Measurements from ENCODE around the gene TRIM62.
"Not testable (repeated sequence)": the region's sequence is repeated elsewhere in the genome, so short reads cannot be mapped to it uniquely, and the experiment has no call there.

TRIM62 gene

DNA sequence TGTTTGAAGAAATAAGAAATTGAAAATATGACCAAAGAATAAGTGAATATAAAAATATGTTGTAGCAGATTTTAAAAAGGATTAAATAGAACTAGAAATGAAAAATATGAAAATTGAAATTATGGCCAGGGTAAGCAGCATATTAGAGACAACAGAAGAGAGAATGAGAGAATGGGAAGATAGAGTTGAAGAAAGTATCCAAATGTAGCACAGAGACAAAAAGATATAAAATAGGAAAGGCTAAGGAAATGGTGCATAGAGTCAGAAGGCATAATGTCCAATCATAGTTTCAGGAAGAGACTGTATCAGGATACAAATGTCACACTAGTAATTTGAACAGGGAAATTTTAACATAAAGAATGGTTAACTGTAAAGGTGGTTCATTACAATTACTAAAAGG lies 71.4 kb downstream of the TRIM62 start:
- H3K4me3 ChIP-seq (ENCODE audit: low read length): no peak overlapping the region
- no peaks in the 10 kb centered on the region for H3K27me3 ChIP-seq (ENCODE audit: control insufficient read depth, insufficient read depth, low read length)
- H3K36me3 ChIP-seq (ENCODE audit: insufficient read depth, low read length): no peaks in the 10 kb centered on the region

GRCh38 chr1:33100119-33100415 lies 81.8 kb downstream of the TRIM62 start:
- not testable (repeated sequence) for H3K4me3 ChIP-seq (ENCODE audit: low read length); H3K27me3 ChIP-seq (ENCODE audit: control insufficient read depth, insufficient read depth, low read length); H3K9me3 ChIP-seq (replicated peaks; ENCODE audit: low read length); H3K36me3 ChIP-seq (ENCODE audit: insufficient read depth, low read length)
- Histone ChIP-seq H3K4me2 (ENCODE audit: low read length) (peak overlapping the region; percentile 46), H3K9ac (ENCODE audit: low read depth, low read length) (peak overlapping the region; percentile 78), H3K4me1 (ENCODE audit: control insufficient read depth, insufficient read depth, low read length) (peaks cover 47% of the 10 kb centered on the region)

More for the DNA sequence above, 71.4 kb downstream of the TRIM62 start:
- Histone ChIP-seq H3K4me2 (ENCODE audit: low read length) (no peak overlapping the region), H3K4me1 (ENCODE audit: control insufficient read depth, insufficient read depth, low read length) (no peaks in the 10 kb centered on the region), H3K9me3 (replicated peaks; ENCODE audit: low read length) (peaks cover 5% of the 10 kb centered on the region), H3K9ac (ENCODE audit: low read depth, low read length) (no peak overlapping the region)

DNA sequence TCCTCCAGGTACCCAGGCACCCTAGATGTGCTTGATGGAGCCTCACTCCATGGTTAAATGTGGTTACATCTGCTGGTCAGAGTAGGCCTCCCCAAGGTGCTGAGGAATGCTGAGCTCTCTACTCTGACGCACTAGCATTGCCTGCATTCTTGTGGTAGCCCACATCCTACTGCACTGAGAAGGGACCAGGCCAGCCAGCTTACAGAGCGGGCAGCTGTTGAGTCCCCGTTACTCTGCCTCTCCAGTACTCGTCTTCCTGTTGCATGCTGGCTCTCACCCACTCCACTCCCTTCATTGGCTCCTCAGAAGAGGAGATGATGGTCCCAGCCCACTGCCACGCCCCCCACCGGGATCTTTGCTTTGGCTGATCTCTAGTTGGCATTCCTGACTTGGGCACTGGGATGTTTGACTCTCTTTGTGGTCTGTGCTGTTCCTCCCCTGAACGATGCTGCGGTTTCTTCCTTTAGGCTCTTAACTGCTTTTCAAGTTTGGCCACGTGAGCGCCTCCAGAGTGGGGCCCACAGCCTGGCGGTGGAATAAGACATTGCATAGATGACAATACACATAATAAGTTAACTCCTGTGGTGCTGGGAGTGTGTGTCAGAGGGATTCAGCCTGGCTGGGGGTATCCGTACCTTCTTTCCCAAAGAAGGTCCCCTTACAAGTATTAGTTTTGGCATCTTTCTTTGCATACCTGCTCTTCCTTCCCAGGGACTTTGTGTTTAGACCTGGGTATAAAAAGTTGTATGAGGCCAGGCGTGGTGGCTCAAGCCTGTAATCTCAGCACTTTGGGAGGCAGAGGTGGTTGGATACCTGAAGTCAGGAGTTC lies 82.3 kb downstream of the TRIM62 start:
- Histone ChIP-seq H3K9me3 (replicated peaks; ENCODE audit: low read length) (no peaks in the 10 kb centered on the region), H3K4me1 (ENCODE audit: control insufficient read depth, insufficient read depth, low read length) (peaks cover 51% of the 10 kb centered on the region), H3K36me3 (ENCODE audit: insufficient read depth, low read length) (no peaks in the 10 kb centered on the region), H3K4me2 (ENCODE audit: low read length) (peak overlapping the region; percentile 52), H3K27me3 (ENCODE audit: control insufficient read depth, insufficient read depth, low read length) (no peaks in the 10 kb centered on the region), H3K4me3 (ENCODE audit: low read length) (peak overlapping the region; percentile 25), H3K9ac (ENCODE audit: low read depth, low read length) (peak overlapping the region; percentile 78)

DNA sequence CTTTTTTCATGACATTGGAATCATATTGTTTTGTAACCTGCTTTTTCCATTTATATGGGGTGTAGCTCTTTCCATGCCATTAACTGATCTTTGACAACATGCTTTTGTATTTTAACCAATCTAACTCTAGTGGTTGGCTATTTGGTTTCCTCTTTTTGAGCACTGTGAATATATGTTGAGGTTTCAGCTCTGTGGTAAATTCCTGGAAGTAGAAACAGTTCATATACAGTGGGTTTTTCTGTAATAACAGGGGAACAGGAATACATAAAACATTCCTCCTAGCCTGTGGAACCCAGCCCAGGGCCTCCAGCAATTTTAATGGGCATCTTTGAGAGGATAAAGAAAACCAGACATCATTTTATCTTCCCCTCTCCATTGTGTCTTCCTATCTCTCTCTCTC lies 83.5 kb downstream of the TRIM62 start:
- no peaks in the 10 kb centered on the region for H3K36me3 ChIP-seq (ENCODE audit: insufficient read depth, low read length)
- H3K9ac ChIP-seq (ENCODE audit: low read depth, low read length): peak overlapping the region; percentile 75
- no peaks in the 10 kb centered on the region for H3K9me3 ChIP-seq (replicated peaks; ENCODE audit: low read length)
- peaks cover 51% of the 10 kb centered on the region for H3K4me1 ChIP-seq (ENCODE audit: control insufficient read depth, insufficient read depth, low read length)
- H3K4me3 ChIP-seq (ENCODE audit: low read length): no peak overlapping the region
- H3K27me3 ChIP-seq (ENCODE audit: control insufficient read depth, insufficient read depth, low read length): no peaks in the 10 kb centered on the region
- no peak overlapping the region for H3K4me2 ChIP-seq (ENCODE audit: low read length)

DNA sequence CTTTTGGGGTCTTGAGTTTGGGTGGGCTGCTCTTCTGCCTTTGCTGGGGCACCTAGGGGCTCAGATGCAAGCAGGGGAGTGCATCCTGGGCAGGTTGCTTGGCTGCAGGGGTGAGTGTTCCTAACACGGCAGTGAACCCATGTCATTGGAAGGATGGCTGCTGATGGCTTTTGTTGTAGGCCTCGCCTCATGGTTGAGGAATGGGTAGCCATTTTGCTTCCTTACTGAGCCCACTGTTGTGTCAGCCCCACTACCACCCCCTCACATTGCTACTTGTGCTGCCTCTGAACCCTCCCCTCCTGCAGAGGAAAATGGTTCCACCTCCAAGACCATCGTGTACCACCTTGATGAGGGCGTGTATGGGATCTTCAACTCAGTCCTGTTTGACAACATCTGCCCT lies 84.1 kb downstream of the TRIM62 start:
- Histone ChIP-seq H3K9ac (ENCODE audit: low read depth, low read length) (no peak overlapping the region), H3K4me2 (ENCODE audit: low read length) (no peak overlapping the region), H3K4me3 (ENCODE audit: low read length) (no peak overlapping the region), H3K36me3 (ENCODE audit: insufficient read depth, low read length) (no peaks in the 10 kb centered on the region), H3K4me1 (ENCODE audit: control insufficient read depth, insufficient read depth, low read length) (peaks cover 51% of the 10 kb centered on the region), H3K9me3 (replicated peaks; ENCODE audit: low read length) (no peaks in the 10 kb centered on the region), H3K27me3 (ENCODE audit: control insufficient read depth, insufficient read depth, low read length) (no peaks in the 10 kb centered on the region)

- no peak overlapping the region for H3K4me2 ChIP-seq (ENCODE audit: low read length)
- no peak overlapping the region for H3K4me3 ChIP-seq (ENCODE audit: low read length)
- peak overlapping the region; percentile 55 for H3K9ac ChIP-seq (ENCODE audit: low read depth, low read length)
- no peaks in the 10 kb centered on the region for H3K36me3 ChIP-seq (ENCODE audit: insufficient read depth, low read length)
- H3K9me3 ChIP-seq (replicated peaks; ENCODE audit: low read length): no peaks in the 10 kb centered on the region
- peaks cover 51% of the 10 kb centered on the region for H3K4me1 ChIP-seq (ENCODE audit: control insufficient read depth, insufficient read depth, low read length)
- H3K27me3 ChIP-seq (ENCODE audit: control insufficient read depth, insufficient read depth, low read length): no peaks in the 10 kb centered on the region
Observed at GRCh38 chr1:33097137-33097611, 84.7 kb downstream of the TRIM62 start.

DNA sequence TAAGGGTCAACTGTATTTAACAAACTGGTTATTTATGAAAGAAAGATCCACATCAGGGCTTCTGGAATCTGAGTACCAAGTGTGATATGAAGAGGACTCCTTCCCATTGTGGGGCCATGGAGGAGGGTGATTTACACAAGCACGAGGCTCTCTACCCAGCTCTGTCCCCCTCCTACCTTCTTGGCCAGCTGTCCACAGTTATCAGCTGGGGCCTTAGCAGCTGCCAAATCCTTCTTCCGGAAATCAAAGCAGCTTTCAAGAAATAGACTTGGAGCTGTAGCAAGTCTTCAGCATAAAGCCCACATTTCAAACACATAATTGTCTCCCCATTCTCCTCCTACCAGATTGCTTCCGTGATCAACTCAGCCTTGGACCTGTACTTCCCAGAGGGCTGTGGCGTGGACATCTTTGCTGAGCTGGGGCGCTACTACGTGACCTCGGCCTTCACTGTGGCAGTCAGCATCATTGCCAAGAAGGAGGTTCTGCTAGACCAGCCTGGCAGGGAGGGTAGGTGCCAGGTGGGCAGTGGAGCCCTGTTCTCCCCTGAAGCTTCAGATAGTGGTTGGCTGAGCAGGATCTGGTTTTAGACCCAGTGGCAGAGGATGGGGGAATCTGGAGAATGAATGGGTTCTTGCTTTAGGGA lies 85.4 kb downstream of the TRIM62 start:
- peak overlapping the region; percentile 17 for H3K4me2 ChIP-seq (ENCODE audit: low read length)
- peaks cover 51% of the 10 kb centered on the region for H3K4me1 ChIP-seq (ENCODE audit: control insufficient read depth, insufficient read depth, low read length)
- H3K4me3 ChIP-seq (ENCODE audit: low read length): no peak overlapping the region
- no peaks in the 10 kb centered on the region for H3K27me3 ChIP-seq (ENCODE audit: control insufficient read depth, insufficient read depth, low read length)
- no peaks in the 10 kb centered on the region for H3K36me3 ChIP-seq (ENCODE audit: insufficient read depth, low read length)
- no peaks in the 10 kb centered on the region for H3K9me3 ChIP-seq (replicated peaks; ENCODE audit: low read length)
- H3K9ac ChIP-seq (ENCODE audit: low read depth, low read length): peak overlapping the region; percentile 55

Data from skeletal muscle satellite cell (primary cell).